WTC11 (cell line): ENCODE data around the gene PLCL2.

ENCODE experiments used
- ATF1 ChIP-seq: sonication (generic); formaldehyde crosslinking; IDR thresholded peaks from 2 replicates; pipeline ENCODE4 v1.8.1; 2023; ENCODE audit warnings: mild to moderate bottlenecking, moderate library complexity, missing genetic modification reagents
- ZNF121 ChIP-seq: sonication (generic); formaldehyde crosslinking; IDR thresholded peaks from 2 replicates; pipeline ENCODE4 v1.8.0; 2023; ENCODE audit warnings: missing genetic modification reagents
- ZNF317 ChIP-seq: sonication (generic); formaldehyde crosslinking; IDR thresholded peaks from 2 replicates; pipeline ENCODE4 v1.8.1; 2023; ENCODE audit warnings: low read depth, mild to moderate bottlenecking, moderate library complexity, missing genetic modification reagents, borderline replicate concordance
- TF ChIP-seq, protein P1 (sequence below): fragments of 200-600 bp; IDR thresholded peaks from 2 replicates; pipeline ENCODE4 v1.8.0; 2022; ENCODE audit warnings: antibody characterized with exemption

GRCh38 chr3:17079933-17080332 is 195.2 kb downstream of the PLCL2 start:
- no peak for TF ChIP-seq ATF1 (CRISPR knock-in tag)
- no peak for TF ChIP-seq ZNF317 (CRISPR knock-in tag)
- TF ChIP-seq, protein P1, sequence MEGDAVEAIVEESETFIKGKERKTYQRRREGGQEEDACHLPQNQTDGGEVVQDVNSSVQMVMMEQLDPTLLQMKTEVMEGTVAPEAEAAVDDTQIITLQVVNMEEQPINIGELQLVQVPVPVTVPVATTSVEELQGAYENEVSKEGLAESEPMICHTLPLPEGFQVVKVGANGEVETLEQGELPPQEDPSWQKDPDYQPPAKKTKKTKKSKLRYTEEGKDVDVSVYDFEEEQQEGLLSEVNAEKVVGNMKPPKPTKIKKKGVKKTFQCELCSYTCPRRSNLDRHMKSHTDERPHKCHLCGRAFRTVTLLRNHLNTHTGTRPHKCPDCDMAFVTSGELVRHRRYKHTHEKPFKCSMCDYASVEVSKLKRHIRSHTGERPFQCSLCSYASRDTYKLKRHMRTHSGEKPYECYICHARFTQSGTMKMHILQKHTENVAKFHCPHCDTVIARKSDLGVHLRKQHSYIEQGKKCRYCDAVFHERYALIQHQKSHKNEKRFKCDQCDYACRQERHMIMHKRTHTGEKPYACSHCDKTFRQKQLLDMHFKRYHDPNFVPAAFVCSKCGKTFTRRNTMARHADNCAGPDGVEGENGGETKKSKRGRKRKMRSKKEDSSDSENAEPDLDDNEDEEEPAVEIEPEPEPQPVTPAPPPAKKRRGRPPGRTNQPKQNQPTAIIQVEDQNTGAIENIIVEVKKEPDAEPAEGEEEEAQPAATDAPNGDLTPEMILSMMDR = no peak
- no peak for TF ChIP-seq ZNF121 (CRISPR knock-in tag)
